Measurements from ENCODE around the gene INPPL1. TPM values are rescaled to one million over a fixed set of nuclear protein-coding genes. Genes with fewer than 3 reads are reported as not detected.

Gene INPPL1
- total and polyA plus RNA-seq, 2 of the 13 experiments (the other 11 are each of a cell fraction or from before 2014, with no cell fraction given) = 29.1 to 66.9 TPM

GRCh38 chr11:72271980-72272379, 47.4 kb downstream of the INPPL1 start (continued):
- TF ChIP-seq ZNF235 (CRISPR knock-in tag; IDR thresholded peaks at IDR 0.05; ENCODE audit: borderline replicate concordance) (no peak), NBN (conservative IDR thresholded peaks at IDR 0.05) (no peak), ZNF501 (CRISPR knock-in tag; IDR thresholded peaks at IDR 0.05) (no peak)

GRCh38 chr11:72274435-72274834, 49.9 kb downstream of the INPPL1 start:
- CTCF ChIA-PET (ENCODE audit: low intra/inter-chr PET ratio, low total read pairs) = no interaction called here

GRCh38 chr11:72278905-72279304, 54.3 kb downstream of the INPPL1 start:
- in situ Hi-C loops (cut with HindIII; ENCODE audit: extremely low pct_ligation_motif_present, low pct_unique_long_range_greater_than_20kb) (no loop called here), intact Hi-C loops (cut with micrococcal nuclease; ENCODE audit: unreplicated experiment) (no loop called here)
- no peaks in the 10 kb centered on the region; a peak in 1 of 5 replicates for H3K27me3 ChIP-seq (ENCODE audit: control insufficient read depth in 1 of 2, insufficient read depth in 2 of 2, low read length in 2 of 2)
- no peaks in the 10 kb centered on the region for H3K4me1 ChIP-seq (ENCODE audit: insufficient read depth, low read length)
- FAIRE-seq (no peak), DNase-seq (ENCODE audit: low spot score) (no peak), ATAC-seq (no peak)
- no peaks in the 10 kb centered on the region for H4K20me1 ChIP-seq (ENCODE audit: insufficient read depth, low read length)
- H2AFZ ChIP-seq (ENCODE audit: low read length) = no peak overlapping the region
- no peak overlapping the region for H3K9ac ChIP-seq (ENCODE audit: insufficient read depth, low read depth, low read length)
- H3K36me3 ChIP-seq (replicated peaks in 1 of 2; ENCODE audit: control insufficient read depth in 1 of 2, insufficient read depth in 2 of 2, low read length in 2 of 2) = no peaks in the 10 kb centered on the region
- H3K4me2 ChIP-seq (ENCODE audit: low read depth, low read length) = no peak overlapping the region
- no peaks in the 10 kb centered on the region for H3K9me3 ChIP-seq (ENCODE audit: low read length)
- ChIA-PET CTCF (ENCODE audit: low intra/inter-chr PET ratio, low total read pairs) (no interaction called here), POLR2A (no interaction called here)
- no peak overlapping the region for H3K4me3 ChIP-seq (replicated peaks in 1 of 3; ENCODE audit: insufficient read depth in 1 of 3, low read depth in 2 of 3, low read length in 3 of 3)
- H3K27ac ChIP-seq (ENCODE audit: extremely low read length, insufficient read depth, low read length) = no peak overlapping the region
- no peaks in the 10 kb centered on the region for H3K79me2 ChIP-seq (ENCODE audit: insufficient read depth, low read length)
- BruUV-seq (replicated peaks) = no TSS peak
- no peak for TF ChIP-seq STAT5B (CRISPR knock-in tag; IDR thresholded peaks at IDR 0.05)
- no peak for TF ChIP-seq ZNF607 (CRISPR knock-in tag; IDR thresholded peaks at IDR 0.05; ENCODE audit: borderline replicate concordance)
- TF ChIP-seq CEBPG (CRISPR knock-in tag; IDR thresholded peaks at IDR 0.05) = no peak
- TF ChIP-seq ZBTB38 (CRISPR knock-in tag; IDR thresholded peaks at IDR 0.05) = no peak
- no peak for TF ChIP-seq ZNF749 (CRISPR knock-in tag; IDR thresholded peaks at IDR 0.05; ENCODE audit: borderline replicate concordance)
- no peak for TF ChIP-seq SMARCC2 (IDR thresholded peaks at IDR 0.05)
- no peak for TF ChIP-seq ZNF30 (CRISPR knock-in tag; IDR thresholded peaks at IDR 0.05)
- TF ChIP-seq, protein P1, sequence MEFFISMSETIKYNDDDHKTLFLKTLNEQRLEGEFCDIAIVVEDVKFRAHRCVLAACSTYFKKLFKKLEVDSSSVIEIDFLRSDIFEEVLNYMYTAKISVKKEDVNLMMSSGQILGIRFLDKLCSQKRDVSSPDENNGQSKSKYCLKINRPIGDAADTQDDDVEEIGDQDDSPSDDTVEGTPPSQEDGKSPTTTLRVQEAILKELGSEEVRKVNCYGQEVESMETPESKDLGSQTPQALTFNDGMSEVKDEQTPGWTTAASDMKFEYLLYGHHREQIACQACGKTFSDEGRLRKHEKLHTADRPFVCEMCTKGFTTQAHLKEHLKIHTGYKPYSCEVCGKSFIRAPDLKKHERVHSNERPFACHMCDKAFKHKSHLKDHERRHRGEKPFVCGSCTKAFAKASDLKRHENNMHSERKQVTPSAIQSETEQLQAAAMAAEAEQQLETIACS (CRISPR knock-in tag; IDR thresholded peaks at IDR 0.05) = no peak
- TF ChIP-seq ZNF207 (IDR thresholded peaks at IDR 0.05; ENCODE audit: borderline replicate concordance) = no peak
- no peak for TF ChIP-seq ATRX (CRISPR knock-in tag; IDR thresholded peaks at IDR 0.05; ENCODE audit: borderline replicate concordance)
- no peak for TF ChIP-seq CCDC6 (CRISPR knock-in tag; IDR thresholded peaks at IDR 0.05)
- TF ChIP-seq, protein P2, sequence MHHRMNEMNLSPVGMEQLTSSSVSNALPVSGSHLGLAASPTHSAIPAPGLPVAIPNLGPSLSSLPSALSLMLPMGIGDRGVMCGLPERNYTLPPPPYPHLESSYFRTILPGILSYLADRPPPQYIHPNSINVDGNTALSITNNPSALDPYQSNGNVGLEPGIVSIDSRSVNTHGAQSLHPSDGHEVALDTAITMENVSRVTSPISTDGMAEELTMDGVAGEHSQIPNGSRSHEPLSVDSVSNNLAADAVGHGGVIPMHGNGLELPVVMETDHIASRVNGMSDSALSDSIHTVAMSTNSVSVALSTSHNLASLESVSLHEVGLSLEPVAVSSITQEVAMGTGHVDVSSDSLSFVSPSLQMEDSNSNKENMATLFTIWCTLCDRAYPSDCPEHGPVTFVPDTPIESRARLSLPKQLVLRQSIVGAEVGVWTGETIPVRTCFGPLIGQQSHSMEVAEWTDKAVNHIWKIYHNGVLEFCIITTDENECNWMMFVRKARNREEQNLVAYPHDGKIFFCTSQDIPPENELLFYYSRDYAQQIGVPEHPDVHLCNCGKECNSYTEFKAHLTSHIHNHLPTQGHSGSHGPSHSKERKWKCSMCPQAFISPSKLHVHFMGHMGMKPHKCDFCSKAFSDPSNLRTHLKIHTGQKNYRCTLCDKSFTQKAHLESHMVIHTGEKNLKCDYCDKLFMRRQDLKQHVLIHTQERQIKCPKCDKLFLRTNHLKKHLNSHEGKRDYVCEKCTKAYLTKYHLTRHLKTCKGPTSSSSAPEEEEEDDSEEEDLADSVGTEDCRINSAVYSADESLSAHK (CRISPR knock-in tag; IDR thresholded peaks at IDR 0.05; ENCODE audit: borderline replicate concordance) = no peak
- no peak for TF ChIP-seq ZSCAN30 (CRISPR knock-in tag; IDR thresholded peaks at IDR 0.05)

More at GRCh38 chr11:72274435-72274834, 49.9 kb downstream of the INPPL1 start:
- Histone ChIP-seq H3K9me3 (ENCODE audit: low read length) (no peaks in the 10 kb centered on the region), H3K4me3 (replicated peaks in 1 of 3; ENCODE audit: insufficient read depth in 1 of 3, low read depth in 2 of 3, low read length in 3 of 3) (no peak overlapping the region), H3K79me2 (ENCODE audit: insufficient read depth, low read length) (no peaks in the 10 kb centered on the region), H3K4me2 (ENCODE audit: low read depth, low read length) (no peak overlapping the region), H3K9ac (ENCODE audit: insufficient read depth, low read depth, low read length) (no peak overlapping the region), H3K36me3 (replicated peaks in 1 of 2; ENCODE audit: control insufficient read depth in 1 of 2, insufficient read depth in 2 of 2, low read length in 2 of 2) (no peaks in the 10 kb centered on the region), H3K4me1 (ENCODE audit: insufficient read depth, low read length) (peaks cover 19% of the 10 kb centered on the region), H4K20me1 (ENCODE audit: insufficient read depth, low read length) (no peaks in the 10 kb centered on the region), H2AFZ (ENCODE audit: low read length) (no peak overlapping the region), H3K27ac (ENCODE audit: extremely low read length, insufficient read depth, low read length) (no peak overlapping the region), H3K27me3 (ENCODE audit: control insufficient read depth in 1 of 2, insufficient read depth in 2 of 2, low read length in 2 of 2) (no peaks in the 10 kb centered on the region; a peak in 1 of 5 replicates)
- intact Hi-C loops (cut with micrococcal nuclease; ENCODE audit: unreplicated experiment) = no loop called here
- no peak for DNase-seq (ENCODE audit: low spot score)
- 25% methylated on average over 6 of the region's 6 CpGs for WGBS (ENCODE audit: low lambda C conversion rate)
- no peak for TF ChIP-seq ZNF557 (CRISPR knock-in tag; IDR thresholded peaks at IDR 0.05)
- 0 out of 2 replicates have a peak, but pooled peaks have one; percentile 2 for TF ChIP-seq CEBPB (IDR thresholded peaks at IDR 0.05; ENCODE audit: borderline replicate concordance, low read depth, low read length)
- in situ Hi-C loops (cut with HindIII; ENCODE audit: extremely low pct_ligation_motif_present, low pct_unique_long_range_greater_than_20kb) = no loop called here
- BruUV-seq (replicated peaks) = no TSS peak
- no peak for ATAC-seq
- POLR2A ChIA-PET = no interaction called here
- no peak for FAIRE-seq
